Uterus (tissue), 4 donors: ENCODE measurements around the gene RAPH1. TPM values are rescaled to one million over a fixed set of nuclear protein-coding genes. Genes with fewer than 3 reads are reported as not detected.
A peak's percentile ranks its signal among the peaks of the same experiment; 100 is the strongest.

Source experiments
- DNase-seq, 2 donors: peaks; one replicate each; pipeline ENCODE4 v3.0.0-alpha.2; 2019 to 2020
- H3K27ac ChIP-seq, 2 donors: fragments of 200-600 bp; sonication (generic); 1 replicate in 1 of 2; 2 replicates in 1 of 2; pipeline ENCODE4 v1.5.1; 2016 to 2018
- H3K27me3 ChIP-seq, 2 donors: fragments of 200-600 bp; sonication (generic); one replicate each; pipeline ENCODE4 v1.5.1; 2018 to 2019; ENCODE audit warnings: control low read depth in 1 of 2
- H3K36me3 ChIP-seq, 2 donors: fragments of 200-600 bp; sonication (generic); one replicate each; pipeline ENCODE4 v1.5.1; 2019; ENCODE audit warnings: control low read depth in 1 of 2
- H3K4me1 ChIP-seq, 2 donors: fragments of 200-600 bp; sonication (generic); one replicate each; pipeline ENCODE4 v1.5.1; 2018 to 2019; ENCODE audit warnings: control low read depth in 1 of 2
- H3K4me3 ChIP-seq, 2 donors: fragments of 200-600 bp; sonication (generic); 1 replicate in 1 of 2; 2 replicates in 1 of 2; pipeline ENCODE4 v1.5.1; 2018 to 2019; ENCODE audit warnings: mild to moderate bottlenecking in 1 of 2
- H3K9me3 ChIP-seq, 2 donors: fragments of 200-600 bp; sonication (generic); one replicate each; pipeline ENCODE4 v1.5.1; 2019; ENCODE audit warnings: control low read depth in 1 of 2
- POLR2A ChIP-seq, 2 donors: fragments of 450-650 bp; IDR thresholded peaks; one replicate each; pipeline ENCODE4 v1.6.1; 2016; ENCODE audit warnings: antibody characterized with exemption in 2 of 2, mild to moderate bottlenecking in 1 of 2, moderate library complexity in 1 of 2
- intact Hi-C: fragments of 100-400 bp; cut with DNase I; formaldehyde crosslinking; loops from one replicate; pipeline ENCODE4 v1.15.1; 2023; ENCODE audit warnings: low total_unique reads
- total RNA-seq, 4 donors: library from RNA; depleted of rRNA in 3 of 4; stranded (reverse); fragments of >200 nt in 3 of 4; gene quantifications; one replicate each; pipeline versions ENCODE4 v1.1.0 to v1.2.4, GENCODE V29; 2014 to 2023
- TF ChIP-seq, protein P1 (sequence below), 4 experiments: fragments of 200-600 bp in 2 of 4; fragments of 450-650 bp in 2 of 4; sonication (generic) in 2 of 4; IDR thresholded peaks; one replicate each; pipeline ENCODE4 v1.5.1; 2016 to 2019; ENCODE audit warnings: antibody characterized with exemption in 4 of 4, mild to moderate bottlenecking in 2 of 4, moderate library complexity in 1 of 4
- donor health status: DM: yes; HTN: yes; CAD: no.

The RAPH1 gene
- total RNA-seq, 4 donors from 2014 or later: 17.4 to 49.5 (median 23.5) TPM

- TF ChIP-seq POLR2A (IDR thresholded peaks at IDR 0.05): no peak
- TF ChIP-seq, protein P1, sequence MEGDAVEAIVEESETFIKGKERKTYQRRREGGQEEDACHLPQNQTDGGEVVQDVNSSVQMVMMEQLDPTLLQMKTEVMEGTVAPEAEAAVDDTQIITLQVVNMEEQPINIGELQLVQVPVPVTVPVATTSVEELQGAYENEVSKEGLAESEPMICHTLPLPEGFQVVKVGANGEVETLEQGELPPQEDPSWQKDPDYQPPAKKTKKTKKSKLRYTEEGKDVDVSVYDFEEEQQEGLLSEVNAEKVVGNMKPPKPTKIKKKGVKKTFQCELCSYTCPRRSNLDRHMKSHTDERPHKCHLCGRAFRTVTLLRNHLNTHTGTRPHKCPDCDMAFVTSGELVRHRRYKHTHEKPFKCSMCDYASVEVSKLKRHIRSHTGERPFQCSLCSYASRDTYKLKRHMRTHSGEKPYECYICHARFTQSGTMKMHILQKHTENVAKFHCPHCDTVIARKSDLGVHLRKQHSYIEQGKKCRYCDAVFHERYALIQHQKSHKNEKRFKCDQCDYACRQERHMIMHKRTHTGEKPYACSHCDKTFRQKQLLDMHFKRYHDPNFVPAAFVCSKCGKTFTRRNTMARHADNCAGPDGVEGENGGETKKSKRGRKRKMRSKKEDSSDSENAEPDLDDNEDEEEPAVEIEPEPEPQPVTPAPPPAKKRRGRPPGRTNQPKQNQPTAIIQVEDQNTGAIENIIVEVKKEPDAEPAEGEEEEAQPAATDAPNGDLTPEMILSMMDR (IDR thresholded peaks at IDR 0.05): no peak
- H3K27me3 ChIP-seq: no peaks in the 10 kb centered on the region
- no peak overlapping the region for H3K27ac ChIP-seq
- H3K4me1 ChIP-seq: no peaks in the 10 kb centered on the region
- no peak overlapping the region for H3K4me3 ChIP-seq
- DNase-seq: no peak
- intact Hi-C loops: no loop called here
- no peaks in the 10 kb centered on the region for H3K9me3 ChIP-seq
- no peaks in the 10 kb centered on the region for H3K36me3 ChIP-seq
These were observed 27.2 kb upstream of the RAPH1 start for GRCh38 chr2:203562268-203562667.

DNA sequence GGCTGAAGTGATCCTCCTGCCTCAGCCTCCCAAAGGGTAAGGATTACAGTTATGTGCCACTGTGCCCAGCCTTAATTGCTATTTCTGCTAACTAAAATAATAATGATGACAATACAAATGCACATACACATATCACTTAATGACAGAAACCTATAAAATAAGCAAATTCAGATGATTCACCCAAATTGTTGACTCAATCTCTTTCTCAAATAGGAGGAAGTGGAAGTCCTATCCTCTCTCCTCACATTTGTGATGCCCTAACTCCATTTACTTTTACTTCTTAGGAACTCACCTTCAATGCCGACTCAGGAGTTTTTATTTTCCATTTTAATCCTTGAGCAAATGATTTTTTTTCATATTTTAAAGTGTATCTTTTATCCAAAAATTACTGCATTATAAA is 24.5 kb upstream of the RAPH1 start:
- H3K4me1 ChIP-seq: no peaks in the 10 kb centered on the region
- intact Hi-C loops: no loop called here
- no peaks in the 10 kb centered on the region for H3K36me3 ChIP-seq
- no peaks in the 10 kb centered on the region for H3K27me3 ChIP-seq
- TF ChIP-seq, protein P1 (IDR thresholded peaks at IDR 0.05): no peak
- TF ChIP-seq POLR2A (IDR thresholded peaks at IDR 0.05): no peak
- no peak overlapping the region for H3K4me3 ChIP-seq
- no peak for DNase-seq
- H3K9me3 ChIP-seq: no peaks in the 10 kb centered on the region
- H3K27ac ChIP-seq: no peak overlapping the region

- no peaks in the 10 kb centered on the region for H3K36me3 ChIP-seq
- H3K4me3 ChIP-seq: no peak overlapping the region
- no peak overlapping the region for H3K27ac ChIP-seq
- DNase-seq: no peak
- no peaks in the 10 kb centered on the region for H3K9me3 ChIP-seq
- no peaks in the 10 kb centered on the region for H3K27me3 ChIP-seq
- peaks cover 0 to 3% of the 10 kb centered on the region in 2 donors for H3K4me1 ChIP-seq
- intact Hi-C loops: no loop called here
- TF ChIP-seq POLR2A (IDR thresholded peaks at IDR 0.05): no peak
- TF ChIP-seq, protein P1 (IDR thresholded peaks at IDR 0.05): no peak
These were observed 18.7 kb upstream of the RAPH1 start for GRCh38 chr2:203553784-203554183.

- peak; percentile 64 to 70 for DNase-seq
These were observed 16.7 kb upstream of the RAPH1 start for GRCh38 chr2:203551778-203552177.

GRCh38 chr2:203550266-203550665 is 15.2 kb upstream of the RAPH1 start:
- no peak overlapping the region for H3K27ac ChIP-seq
- DNase-seq: no peak
- H3K4me1 ChIP-seq: peaks cover 0 to 3% of the 10 kb centered on the region in 2 donors
- no peaks in the 10 kb centered on the region for H3K9me3 ChIP-seq
- no peak for TF ChIP-seq POLR2A (IDR thresholded peaks at IDR 0.05)
- TF ChIP-seq, protein P1 (IDR thresholded peaks at IDR 0.05): no peak
- intact Hi-C loops: no loop called here
- no peak overlapping the region for H3K4me3 ChIP-seq
- no peaks in the 10 kb centered on the region for H3K27me3 ChIP-seq
- no peaks in the 10 kb centered on the region for H3K36me3 ChIP-seq

More at GRCh38 chr2:203551778-203552177, 16.7 kb upstream of the RAPH1 start:
- intact Hi-C loops: no loop called here
- Histone ChIP-seq H3K27ac (peak overlapping the region in 1 of 2 donors; percentile 15), H3K27me3 (no peaks in the 10 kb centered on the region), H3K36me3 (no peaks in the 10 kb centered on the region), H3K4me1 (peaks cover 0 to 3% of the 10 kb centered on the region in 2 donors), H3K4me3 (no peak overlapping the region), H3K9me3 (no peaks in the 10 kb centered on the region)
- TF ChIP-seq POLR2A (IDR thresholded peaks at IDR 0.05): no peak
- TF ChIP-seq, protein P1 (IDR thresholded peaks at IDR 0.05): no peak
